Measurements from ENCODE around the gene TET1. TPM values are rescaled to one million over a fixed set of nuclear protein-coding genes. Genes with fewer than 3 reads are reported as not detected.

TET1 gene
- total and polyA plus RNA-seq, 2 of the 13 experiments (the other 11 are each of a cell fraction or from before 2014, with no cell fraction given) = 6.9 to 7.3 TPM

DNA sequence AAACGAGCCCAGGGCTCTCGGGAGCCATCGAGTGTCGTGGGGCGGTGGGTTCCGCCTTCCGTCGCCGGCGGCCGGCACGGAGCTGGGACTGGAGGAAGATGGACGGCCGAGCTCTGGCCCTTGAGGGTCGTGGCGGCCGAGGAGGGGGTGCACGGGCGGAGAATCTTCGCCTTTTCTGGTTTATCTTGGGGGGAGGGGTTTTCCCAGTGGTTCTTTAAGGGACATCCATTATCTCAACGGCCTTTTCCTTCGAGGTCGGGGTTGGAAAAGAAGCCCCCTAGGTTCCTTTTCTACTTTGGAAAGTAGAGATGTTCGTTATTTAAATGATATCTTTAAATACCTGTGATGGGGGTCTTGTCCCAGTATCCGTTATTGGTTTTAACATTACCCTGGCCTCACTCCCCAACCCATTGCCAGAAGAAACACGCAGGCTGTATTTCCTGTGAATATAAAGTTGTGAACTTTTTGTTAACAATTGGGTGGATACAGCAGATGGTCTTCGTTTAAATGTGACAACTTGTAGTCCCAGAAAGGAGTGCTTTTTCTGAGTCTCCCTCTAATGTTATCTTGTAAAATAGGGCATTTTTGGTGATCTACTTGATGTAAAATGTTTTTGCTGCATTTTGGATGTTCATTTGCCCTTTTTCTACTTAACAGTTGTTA is 161.7 kb downstream of the TET1 start (continued):
- TF ChIP-seq ZNF138 (CRISPR knock-in tag; IDR thresholded peaks at IDR 0.05; ENCODE audit: low read depth) (no peak), TOPORS (CRISPR knock-in tag; IDR thresholded peaks at IDR 0.05) (0 out of 2 replicates have a peak, but pooled peaks have one; percentile 6), ZNF160 (CRISPR knock-in tag; IDR thresholded peaks at IDR 0.05) (no peak), ZNF737 (CRISPR knock-in tag; IDR thresholded peaks at IDR 0.05; ENCODE audit: borderline replicate concordance) (no peak), ZZZ3 (CRISPR knock-in tag; IDR thresholded peaks at IDR 0.05; ENCODE audit: borderline replicate concordance) (no peak), ZNF691 (CRISPR knock-in tag; IDR thresholded peaks at IDR 0.05; ENCODE audit: borderline replicate concordance, low read depth) (no peak), ZNF83 (CRISPR knock-in tag; IDR thresholded peaks at IDR 0.05; ENCODE audit: borderline replicate concordance) (no peak), ZFYVE20 (CRISPR knock-in tag; IDR thresholded peaks at IDR 0.05; ENCODE audit: borderline replicate concordance, low read depth) (no peak), NONO (IDR thresholded peaks at IDR 0.05) (no peak), NONO (CRISPR knock-in tag; conservative IDR thresholded peaks at IDR 0.05) (no peak), ZNF7 (CRISPR knock-in tag; IDR thresholded peaks at IDR 0.05) (no peak), E2F5 (CRISPR knock-in tag; conservative IDR thresholded peaks at IDR 0.05) (no peak), CAMTA2 (CRISPR knock-in tag; IDR thresholded peaks at IDR 0.05; ENCODE audit: borderline replicate concordance) (no peak), ADNP (CRISPR knock-in tag; IDR thresholded peaks at IDR 0.05) (no peak), ZSCAN30 (CRISPR knock-in tag; IDR thresholded peaks at IDR 0.05) (no peak), FOXA1 (IDR thresholded peaks at IDR 0.05) (no peak), FOXA1 (CRISPR knock-in tag; IDR thresholded peaks at IDR 0.05) (no peak), ZNF564 (CRISPR knock-in tag; IDR thresholded peaks at IDR 0.05) (peak; percentile 70; the same call in 1 of the 2 replicates)
- TF ChIP-seq, protein P1, sequence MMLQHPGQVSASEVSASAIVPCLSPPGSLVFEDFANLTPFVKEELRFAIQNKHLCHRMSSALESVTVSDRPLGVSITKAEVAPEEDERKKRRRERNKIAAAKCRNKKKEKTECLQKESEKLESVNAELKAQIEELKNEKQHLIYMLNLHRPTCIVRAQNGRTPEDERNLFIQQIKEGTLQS (CRISPR knock-in tag; IDR thresholded peaks at IDR 0.05) = no peak
- TF ChIP-seq, protein P2, sequence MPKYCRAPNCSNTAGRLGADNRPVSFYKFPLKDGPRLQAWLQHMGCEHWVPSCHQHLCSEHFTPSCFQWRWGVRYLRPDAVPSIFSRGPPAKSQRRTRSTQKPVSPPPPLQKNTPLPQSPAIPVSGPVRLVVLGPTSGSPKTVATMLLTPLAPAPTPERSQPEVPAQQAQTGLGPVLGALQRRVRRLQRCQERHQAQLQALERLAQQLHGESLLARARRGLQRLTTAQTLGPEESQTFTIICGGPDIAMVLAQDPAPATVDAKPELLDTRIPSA (CRISPR knock-in tag; IDR thresholded peaks at IDR 0.05; ENCODE audit: borderline replicate concordance) = 0 out of 2 replicates have a peak, but pooled peaks have one; percentile 26

Data from HepG2 (cell line).